ENCODE results near the gene ADAMTS14.

DNA sequence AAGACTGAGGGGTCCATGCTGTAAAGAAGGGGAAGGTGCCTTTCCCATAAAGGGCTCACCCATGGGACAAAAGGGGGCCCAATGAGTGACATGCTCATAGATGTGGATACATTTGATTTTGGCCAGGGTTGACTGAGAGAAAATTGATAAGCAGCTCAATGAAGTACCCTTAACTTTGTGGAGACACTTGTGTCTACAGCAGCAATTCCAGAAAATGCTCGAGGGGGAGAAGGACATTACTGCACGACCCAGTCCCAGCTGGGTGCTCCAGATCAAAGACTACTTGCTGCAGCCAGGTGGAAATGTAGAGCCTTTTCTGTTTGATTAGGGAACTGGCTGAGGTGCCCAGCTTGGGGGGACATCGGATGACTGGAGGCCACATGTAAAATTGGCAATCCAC is 22.2 kb upstream of the ADAMTS14 start:
- no peak for TF ChIP-seq POLR2AphosphoS5 (IDR thresholded peaks at IDR 0.05; ENCODE audit: borderline replicate concordance, low read depth, low read length)
- no peak for TF ChIP-seq EZH2 (IDR thresholded peaks at IDR 0.05)
- TF ChIP-seq FOXP2 (optimal IDR thresholded peaks at IDR 0.05; ENCODE audit: control extremely low read depth, extremely low read length, insufficient read depth): no peak
